GM18507 (cell line): ENCODE data around the gene MPIG6B.

ENCODE experiments used
- DNase-seq: peaks from one replicate; pipeline ENCODE4 v3.0.0; 2011; ENCODE audit warnings: low read depth; ENCODE audit not compliant: insufficient read length; ENCODE audit errors: extremely low spot score
- FAIRE-seq: peaks from 2 replicates; lab custom pipeline; 2011; peaks lifted over from hg19 to GRCh38; lab: Jason Lieb, UNC

MPIG6B gene

DNA sequence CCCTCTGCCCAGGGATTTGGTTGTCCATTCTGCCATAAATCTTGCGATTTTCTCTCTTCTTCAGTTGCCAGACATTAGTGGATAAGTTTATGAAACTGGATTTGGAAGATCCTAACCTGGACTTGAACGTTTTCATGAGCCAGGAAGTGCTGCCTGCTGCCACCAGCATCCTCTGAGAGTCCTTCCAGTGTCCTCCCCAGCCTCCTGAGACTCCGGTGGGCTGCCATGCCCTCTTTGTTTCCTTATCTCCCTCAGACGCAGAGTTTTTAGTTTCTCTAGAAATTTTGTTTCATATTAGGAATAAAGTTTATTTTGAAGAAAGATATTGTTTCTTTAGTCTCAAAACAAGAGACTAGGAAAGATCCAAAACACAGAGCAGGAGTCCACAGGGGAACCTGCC lies 39.2 kb downstream of the MPIG6B start, which contains the start of gene SAPCD1:
Gene SAPCD1 (plus strand): TSS at position 301 of the 400 bp plus-strand sequence. CDS start 399 bp downstream, outside the sequence.
- FAIRE-seq (no peak), DNase-seq (no peak)

DNA sequence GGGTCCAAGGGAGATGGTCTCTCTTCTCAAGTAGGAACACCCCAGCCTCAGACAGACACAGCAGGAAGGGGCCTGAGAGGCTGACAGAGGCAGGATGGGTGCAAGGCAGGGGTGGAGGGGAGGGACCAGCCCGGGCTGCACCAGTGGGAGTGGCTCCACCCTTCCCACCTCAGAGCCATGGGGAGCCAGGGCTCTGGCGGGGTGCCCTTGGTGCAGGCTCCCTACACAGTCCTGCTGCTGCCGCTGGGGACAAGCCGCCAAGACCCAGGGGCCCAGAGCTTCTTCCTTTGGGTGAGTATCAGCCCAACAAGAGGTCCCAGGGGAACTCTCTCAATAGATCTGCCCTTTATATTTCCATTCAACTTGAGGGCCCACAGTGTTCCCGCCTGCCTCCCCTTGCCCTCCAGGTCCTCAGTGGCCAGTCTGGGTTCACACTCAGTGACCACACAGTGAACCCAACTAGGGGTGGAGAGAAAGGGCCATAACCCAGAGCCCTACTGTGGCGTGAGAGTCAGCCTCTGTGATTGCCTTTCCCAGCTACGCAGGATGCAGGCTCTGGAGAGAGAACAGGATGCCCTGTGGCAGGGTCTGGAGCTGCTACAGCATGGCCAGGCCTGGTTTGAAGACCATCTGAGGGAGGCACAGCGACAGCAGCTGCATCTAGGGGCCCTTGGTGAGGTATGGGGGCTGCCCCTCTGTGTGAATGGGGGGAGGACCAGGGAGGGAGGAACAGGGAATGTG lies 39.9 kb downstream of the MPIG6B start:
- FAIRE-seq (no peak), DNase-seq (no peak)

GRCh38 chr6:31763619-31763940 lies 40.4 kb downstream of the MPIG6B start:
- DNase-seq, result no peak
- no peak for FAIRE-seq

- DNase-seq, result no peak
- FAIRE-seq, result no peak
These were observed 41.0 kb downstream of the MPIG6B start for GRCh38 chr6:31764198-31764597.

- DNase-seq, result no peak
- no peak for FAIRE-seq
These were observed 42.4 kb downstream of the MPIG6B start for GRCh38 chr6:31765559-31765909.

- DNase-seq (no peak), FAIRE-seq (no peak)
These were observed 43.0 kb downstream of the MPIG6B start for GRCh38 chr6:31765910-31766794.

- DNase-seq (no peak), FAIRE-seq (no peak)
These were observed 44.0 kb downstream of the MPIG6B start for GRCh38 chr6:31767096-31767645.

DNA sequence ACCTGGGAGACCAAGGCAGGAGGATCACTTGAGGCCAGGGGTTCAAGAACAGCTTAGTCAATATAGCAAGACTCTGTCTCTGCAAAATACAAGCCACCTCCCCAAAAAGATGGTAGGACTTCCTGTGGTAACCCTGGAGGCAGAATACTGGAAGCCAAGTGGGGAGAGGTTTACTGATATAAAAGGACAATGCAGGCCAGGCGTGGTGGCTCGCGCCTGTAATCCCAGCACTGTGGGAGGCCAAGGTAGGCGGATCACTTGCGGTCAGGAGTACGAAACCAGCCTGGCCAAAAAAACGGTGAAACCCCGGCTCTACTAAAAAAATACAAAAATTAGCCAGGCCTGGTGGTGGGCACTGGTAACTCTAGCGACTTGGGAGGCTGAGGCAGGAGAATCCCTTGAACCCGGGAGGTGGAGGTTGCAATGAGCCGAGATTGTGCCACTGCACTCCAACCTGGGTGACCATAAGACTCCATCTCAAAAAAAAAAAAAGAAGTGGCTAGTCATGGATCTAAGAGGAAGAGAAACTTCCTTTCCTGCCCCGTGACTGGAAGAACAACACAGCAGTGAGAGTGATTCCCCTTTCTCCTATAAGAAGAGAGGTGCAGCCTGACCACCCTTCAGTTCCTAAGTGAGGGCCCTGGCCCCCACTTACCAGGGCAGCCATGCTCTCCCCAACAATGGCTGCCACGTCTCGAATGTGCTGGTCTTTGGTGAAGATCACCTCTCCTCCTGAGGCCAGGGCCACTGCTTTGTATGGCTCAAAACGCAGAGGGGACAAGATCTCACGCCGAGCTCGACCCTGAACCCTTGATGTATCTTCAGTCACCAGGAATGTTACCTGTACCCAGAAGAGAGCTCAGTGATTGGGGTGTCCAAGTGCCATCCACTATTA lies 45.4 kb downstream of the MPIG6B start:
- no peak for FAIRE-seq

DNA sequence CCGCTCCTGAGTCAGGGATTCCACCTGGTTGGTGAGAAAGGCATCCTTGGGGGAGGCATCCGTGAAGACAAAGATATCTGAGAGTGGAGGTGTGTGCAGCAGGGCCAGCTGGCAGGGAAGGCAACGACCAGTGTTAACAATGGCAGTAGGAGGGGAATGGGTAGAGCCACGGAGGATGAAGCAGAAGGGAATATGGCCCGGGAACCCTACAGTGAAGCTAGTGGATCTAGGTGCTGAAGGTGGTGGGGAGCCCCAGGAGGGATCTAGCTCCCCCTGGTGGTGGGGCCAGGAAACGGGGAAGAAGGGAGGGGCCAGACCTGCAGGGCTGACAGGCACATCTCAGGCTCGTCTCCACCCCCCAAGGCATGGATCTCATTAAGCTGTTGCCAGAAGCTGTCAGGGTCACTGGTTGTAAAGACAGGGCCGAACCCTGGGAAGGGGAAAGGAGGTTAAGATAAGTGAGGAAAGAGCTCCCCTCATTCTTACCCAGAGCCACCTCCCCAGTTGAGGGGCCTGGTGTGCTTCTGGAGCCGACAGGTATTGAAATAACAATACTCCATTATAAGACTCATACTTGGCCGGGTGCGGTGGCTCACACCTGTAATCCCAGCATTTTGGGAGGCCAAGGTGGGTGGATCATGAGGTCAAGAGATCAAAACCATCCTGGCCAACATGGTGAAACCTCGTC lies 46.7 kb downstream of the MPIG6B start:
- FAIRE-seq, result peak; percentile 74
- peak; percentile 80 for DNase-seq

More for the DNA sequence above, 45.4 kb downstream of the MPIG6B start:
- no peak for DNase-seq

GRCh38 chr6:31770860-31771259 lies 47.7 kb downstream of the MPIG6B start:
- no peak for FAIRE-seq
- no peak for DNase-seq

DNA sequence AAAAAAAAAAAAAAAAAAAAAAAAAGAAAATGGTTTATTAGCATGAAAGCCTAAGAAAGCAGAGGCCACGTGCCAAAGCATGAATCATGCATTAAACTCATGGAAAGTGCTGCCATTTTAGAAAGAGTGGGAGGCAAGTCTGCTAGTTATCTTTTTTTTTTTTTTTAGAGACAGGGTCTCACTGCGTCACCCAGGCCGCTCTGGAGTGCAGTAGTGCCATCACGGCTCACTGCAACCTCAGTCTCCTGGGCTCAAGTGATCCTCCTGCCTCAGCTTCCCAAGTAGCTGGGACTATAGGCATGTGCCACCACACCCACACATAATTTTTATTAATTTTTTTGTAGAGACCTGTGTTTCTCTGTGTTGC lies 48.8 kb downstream of the MPIG6B start:
- DNase-seq (no peak), FAIRE-seq (no peak)

DNA sequence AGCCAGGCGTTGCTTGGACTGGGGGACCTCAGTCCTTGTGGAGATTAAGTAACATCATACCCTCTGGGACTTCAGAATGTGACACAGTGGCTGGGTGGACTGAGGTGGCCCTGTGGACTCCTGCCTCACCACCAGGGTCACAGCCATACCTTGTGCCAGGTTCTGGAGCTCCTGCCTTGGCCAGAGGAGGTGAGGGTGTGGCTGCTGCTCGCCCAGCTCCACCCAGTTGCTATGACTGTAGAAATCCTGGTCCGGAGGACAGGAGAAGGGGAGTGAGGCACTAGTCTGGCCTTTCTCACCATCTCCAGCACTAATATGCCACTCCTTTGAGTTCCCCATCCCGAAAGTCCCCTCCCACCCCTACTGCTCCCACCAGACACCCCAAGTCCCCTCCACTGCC lies 52.0 kb downstream of the MPIG6B start:
- FAIRE-seq, result no peak

DNA sequence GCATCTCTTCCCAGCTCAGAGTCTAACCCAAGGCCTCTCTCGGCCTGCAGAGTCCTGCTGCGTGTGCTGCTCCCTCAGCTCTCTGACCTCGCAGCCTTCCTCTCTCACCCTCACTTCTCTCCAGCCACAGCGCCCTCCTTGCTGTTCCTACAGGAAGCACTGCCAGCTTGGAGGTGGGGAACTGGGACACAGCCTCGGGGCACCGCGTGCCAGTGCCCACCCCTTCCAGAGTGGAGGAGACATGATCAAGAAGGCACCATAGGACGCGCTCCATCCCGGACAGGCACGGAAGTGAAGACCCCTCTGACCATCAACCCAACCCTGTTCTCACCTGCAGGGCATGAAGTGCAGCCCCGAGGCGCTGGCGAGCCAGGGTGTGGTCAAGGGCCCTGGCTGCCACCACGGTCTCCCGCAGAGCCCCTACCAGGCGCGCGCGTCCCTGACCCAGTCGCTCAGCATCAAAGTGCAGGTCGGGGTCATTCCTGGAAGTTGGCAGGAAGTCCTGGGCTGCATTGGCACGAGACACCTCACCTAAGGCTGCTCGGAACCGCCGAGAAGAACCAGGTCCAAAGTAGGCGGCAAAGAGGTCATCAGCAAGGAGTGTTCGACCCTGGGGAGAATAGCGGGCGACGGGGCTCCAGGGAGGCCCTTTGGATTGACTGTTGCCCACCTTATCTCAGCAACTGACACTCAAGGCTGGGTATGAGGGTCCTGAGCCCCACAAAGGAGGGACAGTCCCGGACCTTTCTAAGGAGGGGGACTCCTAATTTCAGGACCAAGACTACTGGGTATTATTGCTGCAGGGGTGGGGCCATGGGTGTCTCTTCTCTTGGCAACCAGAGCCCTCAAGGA lies 52.7 kb downstream of the MPIG6B start:
- DNase-seq, result no peak
- FAIRE-seq, result no peak

More for the DNA sequence above, 52.0 kb downstream of the MPIG6B start:
- no peak for DNase-seq
